ENCODE data around the gene IL1RAPL1.

Gene IL1RAPL1

GRCh38 chrX:29581223-29581622 is 994.0 kb downstream of the IL1RAPL1 start:
- no peak for ATAC-seq
- TF ChIP-seq ZC3H10 (CRISPR knock-in tag; IDR thresholded peaks at IDR 0.05): no peak
- TF ChIP-seq BACH2 (CRISPR knock-in tag; IDR thresholded peaks at IDR 0.05; ENCODE audit: borderline replicate concordance): no peak
- no peak for TF ChIP-seq TCF4 (CRISPR knock-in tag; IDR thresholded peaks at IDR 0.05; ENCODE audit: borderline replicate concordance)
- no peak for TF ChIP-seq CSDC2 (CRISPR knock-in tag; IDR thresholded peaks at IDR 0.05)
- TF ChIP-seq OSR1 (CRISPR knock-in tag; IDR thresholded peaks at IDR 0.05): no peak
- TF ChIP-seq ZNF70 (CRISPR knock-in tag; IDR thresholded peaks at IDR 0.05): no peak
- TF ChIP-seq ZNF8 (CRISPR knock-in tag; IDR thresholded peaks at IDR 0.05): no peak
- TF ChIP-seq RARB (CRISPR knock-in tag; IDR thresholded peaks at IDR 0.05): no peak
- TF ChIP-seq ZFP30 (CRISPR knock-in tag; IDR thresholded peaks at IDR 0.05): no peak
- no peak for TF ChIP-seq PATZ1 (CRISPR knock-in tag; IDR thresholded peaks at IDR 0.05; ENCODE audit: borderline replicate concordance)
- TF ChIP-seq ISL1 (CRISPR knock-in tag; IDR thresholded peaks at IDR 0.05): no peak
- no peak for TF ChIP-seq CREB5 (CRISPR knock-in tag; IDR thresholded peaks at IDR 0.05; ENCODE audit: low read depth)
- TF ChIP-seq ZFP3 (CRISPR knock-in tag; IDR thresholded peaks at IDR 0.05): no peak
- no peak for TF ChIP-seq CSRNP3 (CRISPR knock-in tag; IDR thresholded peaks at IDR 0.05)

- no peak for TF ChIP-seq ZNF70 (CRISPR knock-in tag; IDR thresholded peaks at IDR 0.05)
- TF ChIP-seq TSHZ2 (CRISPR knock-in tag; IDR thresholded peaks at IDR 0.05): no peak
- no peak for TF ChIP-seq RARB (CRISPR knock-in tag; IDR thresholded peaks at IDR 0.05)
- no peak for TF ChIP-seq ISL1 (CRISPR knock-in tag; IDR thresholded peaks at IDR 0.05)
- TF ChIP-seq TCF4 (CRISPR knock-in tag; IDR thresholded peaks at IDR 0.05; ENCODE audit: borderline replicate concordance): no peak
- no peak for TF ChIP-seq CSRNP3 (CRISPR knock-in tag; IDR thresholded peaks at IDR 0.05)
- TF ChIP-seq ZC3H10 (CRISPR knock-in tag; IDR thresholded peaks at IDR 0.05): no peak
- TF ChIP-seq PPARA (CRISPR knock-in tag; IDR thresholded peaks at IDR 0.05; ENCODE audit: borderline replicate concordance): no peak
- no peak for TF ChIP-seq SNAI2 (CRISPR knock-in tag; IDR thresholded peaks at IDR 0.05)
- TF ChIP-seq POU6F1 (CRISPR knock-in tag; IDR thresholded peaks at IDR 0.05; ENCODE audit: borderline replicate concordance, low read depth): no peak
- no peak for TF ChIP-seq GLIS3 (CRISPR knock-in tag; IDR thresholded peaks at IDR 0.05)
- no peak for TF ChIP-seq TOX (CRISPR knock-in tag; IDR thresholded peaks at IDR 0.05; ENCODE audit: borderline replicate concordance)
- no peak for TF ChIP-seq ZFP3 (CRISPR knock-in tag; IDR thresholded peaks at IDR 0.05)
- TF ChIP-seq ZNF565 (CRISPR knock-in tag; conservative IDR thresholded peaks at IDR 0.05; ENCODE audit: low read depth): no peak
- no peak for TF ChIP-seq OSR1 (CRISPR knock-in tag; IDR thresholded peaks at IDR 0.05)
- TF ChIP-seq ARNTL (CRISPR knock-in tag; IDR thresholded peaks at IDR 0.05; ENCODE audit: borderline replicate concordance, low read depth): no peak
- TF ChIP-seq ESRRG (CRISPR knock-in tag; IDR thresholded peaks at IDR 0.05): no peak
- no peak for TF ChIP-seq CSDC2 (CRISPR knock-in tag; IDR thresholded peaks at IDR 0.05)
- ATAC-seq: no peak
These were observed 999.9 kb downstream of the IL1RAPL1 start for GRCh38 chrX:29587107-29587506.

Measured in SK-N-SH treated with all-trans-retinoic acid at 6 μM for 48 hours (cell line).